CD14-positive monocyte (primary cell): ENCODE measurements around the gene ERGIC1. TPM values are rescaled to one million over a fixed set of nuclear protein-coding genes. Genes with fewer than 3 reads are reported as not detected.
A peak's percentile ranks its signal among the peaks of the same experiment; 100 is the strongest.

Experiments
- DNase-seq, 3 donors: peaks; one replicate each; pipeline ENCODE4 v3.0.0-alpha.2; 2011 to 2022
- H2AFZ ChIP-seq: 2 replicates; pipeline ENCODE4 v1.6.0; 2012; ENCODE audit warnings: mild to moderate bottlenecking, low read depth, low read length, inconsistent platforms; ENCODE audit not compliant: insufficient read depth, poor library complexity, severe bottlenecking
- H3K27ac ChIP-seq, 2 donors: 1 replicate in 1 of 2; 2 replicates in 1 of 2; pipeline ENCODE4 v1.5.1; 2012 to 2013; ENCODE audit warnings: low read length in 2 of 2, control low read depth in 1 of 2, inconsistent platforms in 1 of 2, low read depth in 1 of 2, mild to moderate bottlenecking in 1 of 2
- H3K27me3 ChIP-seq, 2 donors: one replicate each; pipeline versions ENCODE4 v1.6.0 to v1.6.1; 2011 to 2013; ENCODE audit warnings: low read length in 2 of 2; ENCODE audit not compliant: control insufficient read depth in 2 of 2, insufficient read depth in 2 of 2
- H3K36me3 ChIP-seq, 2 donors: replicated peaks in 1 of 2; 1 replicate in 1 of 2; 2 replicates in 1 of 2; pipeline versions ENCODE4 v1.5.1 to v1.6.1; 2012 to 2013; ENCODE audit warnings: low read length in 2 of 2, control low read depth in 1 of 2, inconsistent platforms in 1 of 2, mild to moderate bottlenecking in 1 of 2; ENCODE audit not compliant: insufficient read depth in 2 of 2, control insufficient read depth in 1 of 2
- H3K4me1 ChIP-seq, 2 donors: 1 replicate in 1 of 2; 2 replicates in 1 of 2; pipeline versions ENCODE4 v1.5.1 to v1.6.1; 2012 to 2013; ENCODE audit warnings: low read length in 2 of 2, control low read depth in 1 of 2, inconsistent platforms in 1 of 2, mild to moderate bottlenecking in 1 of 2, moderate library complexity in 1 of 2; ENCODE audit not compliant: insufficient read depth in 2 of 2, control insufficient read depth in 1 of 2
- H3K4me2 ChIP-seq: replicated peaks from 2 replicates; pipeline ENCODE3; 2012; ENCODE audit warnings: low read length, moderate library complexity, mild to moderate bottlenecking; ENCODE audit not compliant: poor library complexity, severe bottlenecking; ENCODE audit errors: extremely low read depth
- H3K4me3 ChIP-seq, 3 experiments: fragments of 200-600 bp in 1 of 3; sonication (generic) in 1 of 3; replicated peaks in 1 of 3; 1 replicate in 2 of 3; 2 replicates in 1 of 3; pipeline ENCODE4 v1.5.1; 2011 to 2013; ENCODE audit warnings: low read length in 3 of 3, mild to moderate bottlenecking in 3 of 3, control low read depth in 2 of 3, low read depth in 2 of 3, inconsistent platforms in 1 of 3, moderate library complexity in 1 of 3
- H3K79me2 ChIP-seq: 2 replicates; pipeline ENCODE4 v1.6.0; 2012; ENCODE audit warnings: mild to moderate bottlenecking, control low read depth, inconsistent platforms, low read length, moderate library complexity; ENCODE audit not compliant: insufficient read depth
- H3K9ac ChIP-seq: 2 replicates; pipeline ENCODE4 v1.6.0; 2017; ENCODE audit warnings: low read length, mild to moderate bottlenecking; ENCODE audit not compliant: insufficient read depth, poor library complexity, severe bottlenecking
- H3K9me3 ChIP-seq, 2 donors: replicated peaks in 1 of 2; 1 replicate in 1 of 2; 2 replicates in 1 of 2; pipeline versions ENCODE4 v1.5.1 to v1.6.1; 2012 to 2013; ENCODE audit warnings: low read length in 2 of 2, control low read depth in 1 of 2; ENCODE audit not compliant: control insufficient read depth in 1 of 2, insufficient read depth in 1 of 2
- H4K20me1 ChIP-seq: 2 replicates; pipeline ENCODE4 v1.6.0; 2012; ENCODE audit warnings: mild to moderate bottlenecking, low read length, control low read depth, moderate library complexity; ENCODE audit not compliant: insufficient read depth
- H3K27ac Mint-ChIP-seq, 7 donors: one replicate each; pipeline ENCODE4 v1.8.0; 2020; ENCODE audit warnings: mild to moderate bottlenecking in 7 of 7, mixed read lengths in 7 of 7, moderate library complexity in 6 of 7, inconsistent platforms in 2 of 7
- H3K27me3 Mint-ChIP-seq, 3 donors: one replicate each; pipeline ENCODE4 v1.8.0; 2021 to 2022; ENCODE audit warnings: low read depth in 3 of 3, mild to moderate bottlenecking in 3 of 3, mixed read lengths in 3 of 3, moderate library complexity in 3 of 3, inconsistent platforms in 1 of 3
- H3K36me3 Mint-ChIP-seq, 2 donors: one replicate each; pipeline ENCODE4 v1.8.0; 2020; ENCODE audit warnings: mixed read lengths in 2 of 2, inconsistent platforms in 1 of 2, mild to moderate bottlenecking in 1 of 2
- H3K4me1 Mint-ChIP-seq: one replicate; pipeline ENCODE4 v1.8.0; 2020; ENCODE audit warnings: mild to moderate bottlenecking, mixed read lengths
- H3K4me3 Mint-ChIP-seq, 2 donors: one replicate each; pipeline ENCODE4 v1.8.0; 2020; ENCODE audit warnings: mild to moderate bottlenecking in 2 of 2, mixed read lengths in 2 of 2, moderate library complexity in 1 of 2
- H3K9me3 Mint-ChIP-seq, 7 donors: one replicate each; pipeline ENCODE4 v1.8.0; 2020 to 2022; ENCODE audit warnings: mixed read lengths in 7 of 7, mild to moderate bottlenecking in 6 of 7, moderate library complexity in 6 of 7, inconsistent platforms in 2 of 7
- CTCF ChIP-seq: fragments of 200-600 bp; IDR thresholded peaks from one replicate; pipeline ENCODE4 v1.8.0; 2022; ENCODE audit warnings: antibody characterized with exemption, mild to moderate bottlenecking
- WGBS: methylation state at CpG from one replicate; pipeline ENCODE4 v1.1.5; 2013; ENCODE audit warnings: missing lambda C conversion rate; ENCODE audit not compliant: insufficient coverage; 5-methylcytosine and 5-hydroxymethylcytosine counted together
- intact Hi-C, 2 donors: fragments of 100-400 bp; cut with micrococcal nuclease; formaldehyde crosslinking; loops; one replicate each; pipeline versions ENCODE4 v1.15.0 to v1.15.1; 2023
- polyA plus RNA-seq, 3 donors: library from polyadenylated mRNA; depleted of rRNA in 1 of 3; unstranded in 2 of 3; stranded (reverse) in 1 of 3; fragments of 300-500 nt in 2 of 3; fragments of >200 nt in 1 of 3; fragmentation: Illumina TruSeq in 2 of 3; gene quantifications; 1 replicate in 2 of 3; 2 replicates in 1 of 3; pipeline ENCODE4 v1.2.3, GENCODE V29; 2012 to 2021

Gene ERGIC1
- polyA plus RNA-seq, 3 donors = 28.3 to 76.2 (median 34.1) TPM

GRCh38 chr5:172860520-172861443 lies 26.7 kb downstream of the ERGIC1 start:
- Histone ChIP-seq H3K4me2 (no peak overlapping the region), H3K4me1 (no peaks in the 10 kb centered on the region), H3K4me3 (no peak overlapping the region), H2AFZ (no peak overlapping the region), H3K9ac (no peak overlapping the region), H3K36me3 (no peaks in the 10 kb centered on the region), H3K27me3 (no peaks in the 10 kb centered on the region), H4K20me1 (peaks cover 14% of the 10 kb centered on the region), H3K9me3 (no peaks in the 10 kb centered on the region), H3K27ac (no peak overlapping the region), H3K79me2 (no peaks in the 10 kb centered on the region)
- H3K4me1 Mint-ChIP-seq = peaks cover 11% of the 10 kb centered on the region
- no peak for TF ChIP-seq CTCF
- peaks cover 27 to 41% of the 10 kb centered on the region in 2 donors for H3K36me3 Mint-ChIP-seq
- no peaks in the 10 kb centered on the region for H3K9me3 Mint-ChIP-seq
- DNase-seq = no peak
- peak overlapping the region in 4 of 7 donors; percentile 12 to 78 (median 46) for H3K27ac Mint-ChIP-seq
- intact Hi-C loops = no loop called here
- H3K27me3 Mint-ChIP-seq = no peaks in the 10 kb centered on the region
- WGBS = 93% methylated on average over 21 of the region's 24 CpGs
- H3K4me3 Mint-ChIP-seq = no peak overlapping the region

GRCh38 chr5:172861461-172861860 lies 27.4 kb downstream of the ERGIC1 start:
- no peak overlapping the region for H3K27ac ChIP-seq
- H3K9me3 ChIP-seq = no peaks in the 10 kb centered on the region
- peaks cover 22 to 36% of the 10 kb centered on the region in 2 donors for H3K36me3 Mint-ChIP-seq
- no peak overlapping the region for H3K4me3 Mint-ChIP-seq
- H2AFZ ChIP-seq = no peak overlapping the region
- H3K27ac Mint-ChIP-seq = peak overlapping the region in 2 of 7 donors; percentile 41 to 50
- H3K4me1 Mint-ChIP-seq = peaks cover 11% of the 10 kb centered on the region
- TF ChIP-seq CTCF = no peak
- H3K4me2 ChIP-seq = no peak overlapping the region
- H3K9me3 Mint-ChIP-seq = no peaks in the 10 kb centered on the region
- no peaks in the 10 kb centered on the region for H3K79me2 ChIP-seq
- H3K4me3 ChIP-seq = no peak overlapping the region
- intact Hi-C loops = no loop called here
- peaks cover 8% of the 10 kb centered on the region for H4K20me1 ChIP-seq
- no peaks in the 10 kb centered on the region for H3K4me1 ChIP-seq
- no peak overlapping the region for H3K9ac ChIP-seq
- H3K36me3 ChIP-seq = no peaks in the 10 kb centered on the region
- no peak for DNase-seq
- H3K27me3 Mint-ChIP-seq = peaks cover 0 to 3% (median 0%) of the 10 kb centered on the region in 3 donors
- 98% methylated on average over 4 of the region's 5 CpGs for whole genome bisulfite sequencing
- no peaks in the 10 kb centered on the region for H3K27me3 ChIP-seq
